Natural killer cell (primary cell): ENCODE measurements around the gene PRR5. TPM values are rescaled to one million over a fixed set of nuclear protein-coding genes. Genes with fewer than 3 reads are reported as not detected.

Experiments used
- ATAC-seq, 3 donors: fragments of 150-1000 bp in 2 of 3; fragments of 200-7000 bp in 1 of 3; cut with Tn5 transposase; 1 replicate in 1 of 3; 2 replicates in 2 of 3; pipeline ENCODE4 v1.10.0; 2021; ENCODE audit warnings: mild to moderate bottlenecking in 2 of 3, moderate library complexity in 2 of 3
- DNase-seq, 2 donors: peaks; one replicate each; pipeline versions ENCODE4 v3.0.0 to v3.0.0-alpha.2; 2013 to 2021; ENCODE audit warnings: mixed read lengths in 1 of 2
- H3K27ac ChIP-seq: one replicate; pipeline ENCODE4 v1.5.1; 2013; ENCODE audit warnings: mild to moderate bottlenecking, low read length
- H3K27me3 ChIP-seq: one replicate; pipeline ENCODE4 v1.6.1; 2013; ENCODE audit warnings: low read length; ENCODE audit not compliant: control insufficient read depth, insufficient read depth
- H3K36me3 ChIP-seq: one replicate; pipeline ENCODE4 v1.6.1; 2013; ENCODE audit warnings: low read length; ENCODE audit not compliant: control insufficient read depth, insufficient read depth
- H3K4me1 ChIP-seq: one replicate; pipeline ENCODE4 v1.6.1; 2013; ENCODE audit warnings: low read length; ENCODE audit not compliant: control insufficient read depth, insufficient read depth
- H3K4me3 ChIP-seq: one replicate; pipeline ENCODE4 v1.5.1; 2013; ENCODE audit warnings: low read length
- H3K9me3 ChIP-seq: one replicate; pipeline ENCODE4 v1.6.1; 2013; ENCODE audit warnings: low read length; ENCODE audit not compliant: control insufficient read depth, insufficient read depth
- H3K27ac Mint-ChIP-seq, 2 donors: one replicate each; pipeline ENCODE4 v1.8.0; 2022; ENCODE audit warnings: mild to moderate bottlenecking in 2 of 2, mixed read lengths in 2 of 2, moderate library complexity in 1 of 2
- H3K27me3 Mint-ChIP-seq, 2 donors: one replicate each; pipeline ENCODE4 v1.8.0; 2022; ENCODE audit warnings: low read depth in 2 of 2, mixed read lengths in 2 of 2
- H3K36me3 Mint-ChIP-seq: one replicate; pipeline ENCODE4 v1.8.0; 2022; ENCODE audit warnings: mixed read lengths
- H3K4me1 Mint-ChIP-seq, 2 donors: one replicate each; pipeline ENCODE4 v1.8.0; 2022; ENCODE audit warnings: mixed read lengths in 2 of 2
- H3K4me3 Mint-ChIP-seq: one replicate; pipeline ENCODE4 v1.8.0; 2022; ENCODE audit warnings: mild to moderate bottlenecking, moderate library complexity, mixed read lengths
- H3K9me3 Mint-ChIP-seq, 2 donors: one replicate each; pipeline ENCODE4 v1.8.0; 2022; ENCODE audit warnings: mixed read lengths in 2 of 2
- CTCF ChIP-seq: fragments of 200-600 bp; IDR thresholded peaks from one replicate; pipeline ENCODE4 v1.8.0; 2022; ENCODE audit warnings: antibody characterized with exemption
- WGBS: methylation state at CpG from one replicate; pipeline ENCODE4 v1.1.7; 2013; ENCODE audit warnings: missing lambda C conversion rate; ENCODE audit not compliant: insufficient coverage; 5-methylcytosine and 5-hydroxymethylcytosine counted together
- intact Hi-C: fragments of 100-400 bp; cut with micrococcal nuclease; formaldehyde crosslinking; loops from one replicate; pipeline ENCODE4 v1.14.2; 2022
- total RNA-seq, 4 donors: library from RNA; stranded (reverse); fragments of 120-200 nt in 1 of 4; gene quantifications; one replicate each; pipeline versions ENCODE4 v1.2.3 to v1.2.4, GENCODE V29; 2013 to 2022

The PRR5 gene
- total RNA-seq, 3 donors from 2014 or later (not counting 1 experiment from before 2014, with no cell fraction given): 92.6 to 133 (median 93.4) TPM

- H3K4me3 ChIP-seq: peak overlapping the region; percentile 53
- no peaks in the 10 kb centered on the region for H3K36me3 Mint-ChIP-seq
- no peaks in the 10 kb centered on the region for H3K9me3 ChIP-seq
- peaks cover 77% of the 10 kb centered on the region for H3K4me1 ChIP-seq
- H3K4me1 Mint-ChIP-seq: peaks cover 42 to 63% of the 10 kb centered on the region in 2 donors
- peak overlapping the region in 1 of 2 donors; percentile 35 for H3K27ac Mint-ChIP-seq
- ATAC-seq (no peak), DNase-seq (no peak)
- peak overlapping the region; percentile 83 for H3K4me3 Mint-ChIP-seq
- peaks cover 6% of the 10 kb centered on the region for H3K36me3 ChIP-seq
- no peak for TF ChIP-seq CTCF
- H3K9me3 Mint-ChIP-seq: no peaks in the 10 kb centered on the region
- no peak overlapping the region for H3K27ac ChIP-seq
- no peaks in the 10 kb centered on the region for H3K27me3 ChIP-seq
- 79% methylated on average over 23 of the region's 23 CpGs for WGBS
- no peaks in the 10 kb centered on the region for H3K27me3 Mint-ChIP-seq
- intact Hi-C loops: no loop called here
Observed at GRCh38 chr22:44703255-44703870, 1.4 kb downstream of the PRR5 start.

GRCh38 chr22:44704159-44705021 lies 2.4 kb downstream of the PRR5 start:
- WGBS: 80% methylated on average over 16 of the region's 16 CpGs
- Histone ChIP-seq H3K9me3 (no peaks in the 10 kb centered on the region), H3K27me3 (no peaks in the 10 kb centered on the region), H3K27ac (no peak overlapping the region), H3K36me3 (peaks cover 6% of the 10 kb centered on the region), H3K4me1 (peaks cover 77% of the 10 kb centered on the region), H3K4me3 (no peak overlapping the region)
- H3K4me1 Mint-ChIP-seq: peaks cover 35 to 61% of the 10 kb centered on the region in 2 donors
- H3K4me3 Mint-ChIP-seq: peak overlapping the region; percentile 83
- no peak for DNase-seq
- H3K9me3 Mint-ChIP-seq: no peaks in the 10 kb centered on the region
- intact Hi-C loops: no loop called here
- H3K27me3 Mint-ChIP-seq: no peaks in the 10 kb centered on the region
- TF ChIP-seq CTCF: no peak
- H3K36me3 Mint-ChIP-seq: no peaks in the 10 kb centered on the region
- H3K27ac Mint-ChIP-seq: no peak overlapping the region
- no peak for ATAC-seq

- Mint-ChIP-seq H3K4me1 (peaks cover 41 to 67% of the 10 kb centered on the region in 2 donors), H3K9me3 (no peaks in the 10 kb centered on the region), H3K36me3 (no peaks in the 10 kb centered on the region), H3K27ac (no peak overlapping the region), H3K27me3 (no peaks in the 10 kb centered on the region), H3K4me3 (peak overlapping the region; percentile 74)
- Histone ChIP-seq H3K9me3 (no peaks in the 10 kb centered on the region), H3K27me3 (no peaks in the 10 kb centered on the region), H3K36me3 (peaks cover 6% of the 10 kb centered on the region), H3K27ac (no peak overlapping the region), H3K4me1 (peaks cover 80% of the 10 kb centered on the region), H3K4me3 (no peak overlapping the region)
- DNase-seq: no peak
- 92% methylated on average over 4 of the region's 4 CpGs for WGBS
- ATAC-seq: no peak
- no peak for TF ChIP-seq CTCF
- intact Hi-C loops: no loop called here
Observed at GRCh38 chr22:44705022-44705297, 3.0 kb downstream of the PRR5 start.
